Measurements from ENCODE around the gene TTC39B.

Gene TTC39B

GRCh38 chr9:15221746-15222145 lies 85.3 kb downstream of the TTC39B start:
- no peak overlapping the region for H3K27ac ChIP-seq
- no peak for TF ChIP-seq CTCF (conservative IDR thresholded peaks at IDR 0.05)

- no peak for TF ChIP-seq CTCF (conservative IDR thresholded peaks at IDR 0.05)
- no peak overlapping the region for H3K27ac ChIP-seq
Observed at GRCh38 chr9:15220658-15221318, 86.2 kb downstream of the TTC39B start.

- no peak for TF ChIP-seq CTCF (conservative IDR thresholded peaks at IDR 0.05)
- H3K27ac ChIP-seq, result no peak overlapping the region
Observed at GRCh38 chr9:15219546-15219945, 87.5 kb downstream of the TTC39B start.

GRCh38 chr9:15218994-15219393 lies 88.0 kb downstream of the TTC39B start:
- no peak for TF ChIP-seq CTCF (conservative IDR thresholded peaks at IDR 0.05)
- H3K27ac ChIP-seq, result no peak overlapping the region

- H3K27ac ChIP-seq, result peak overlapping the region; percentile 34
- TF ChIP-seq CTCF (conservative IDR thresholded peaks at IDR 0.05), result no peak
Observed at GRCh38 chr9:15213249-15213648, 93.8 kb downstream of the TTC39B start.

- TF ChIP-seq CTCF (conservative IDR thresholded peaks at IDR 0.05), result peak; percentile 58
- H3K27ac ChIP-seq, result no peak overlapping the region
Observed at GRCh38 chr9:15211815-15212495, 95.1 kb downstream of the TTC39B start.

GRCh38 chr9:15211160-15211814 lies 95.7 kb downstream of the TTC39B start:
- peak; percentile 97 for TF ChIP-seq CTCF (conservative IDR thresholded peaks at IDR 0.05)
- H3K27ac ChIP-seq, result no peak overlapping the region
